A549 (cell line): Measurements from ENCODE around the gene RDH5. TPM values are rescaled to one million over a fixed set of nuclear protein-coding genes. Genes with fewer than 3 reads are reported as not detected.

Source experiments
- ATAC-seq, 2 experiments: fragments of 200-7000 bp in 1 of 2; fragments of >200 bp in 1 of 2; cut with Nextera tagmentation in 1 of 2; cut with Tn5 transposase in 1 of 2; 3 replicates each; pipeline versions ENCODE4 v1.8.0 to v1.9.1; 2018 to 2020; ENCODE audit warnings: mild to moderate bottlenecking in 1 of 2, moderate library complexity in 1 of 2
- CTCF ChIA-PET: fragments of 300-600 bp; sonication (Branson Sonifier 250); formaldehyde crosslinking; extraction: SDS; loops from one replicate; lab custom pipeline; 2021; ENCODE audit warnings: antibody characterized with exemption, inconsistent platforms; lab: Yijun Ruan, JAX
- POLR2A ChIA-PET: fragments of 350-600 bp; formaldehyde crosslinking; extraction: SDS; loops from one replicate; lab custom pipeline; 2021; ENCODE audit warnings: antibody characterized with exemption, inconsistent platforms; lab: Yijun Ruan, JAX
- DNase-seq, 2 experiments: peaks; one replicate each; pipeline versions ENCODE4 v3.0.0 to v3.0.0-alpha.2; 2011 to 2016; ENCODE audit warnings: low read depth in 1 of 2, low spot score in 1 of 2
- FAIRE-seq: peaks from 2 replicates; lab custom pipeline; 2011; peaks lifted over from hg19 to GRCh38; lab: Jason Lieb, UNC
- H3K27ac ChIP-seq, 2 experiments: fragments of >200 bp; sonication (Bioruptor Twin); formaldehyde crosslinking; 3 replicates each; pipeline ENCODE4 v1.5.1; 2016 to 2017
- H3K4me1 ChIP-seq: fragments of >200 bp; sonication (Bioruptor Twin); formaldehyde crosslinking; 3 replicates; pipeline ENCODE4 v1.6.1; 2016
- H3K4me2 ChIP-seq: fragments of >200 bp; sonication (Bioruptor Twin); formaldehyde crosslinking; 3 replicates; pipeline ENCODE4 v1.6.1; 2016
- H3K4me3 ChIP-seq: fragments of >200 bp; sonication (Bioruptor Twin); formaldehyde crosslinking; 3 replicates; pipeline ENCODE4 v1.5.1; 2016
- H3K9me3 ChIP-seq: fragments of >200 bp; sonication (Bioruptor Twin); formaldehyde crosslinking; 3 replicates; pipeline ENCODE4 v1.6.1; 2016
- ATOH8 ChIP-seq: fragments of 250-450 bp; sonication (Bioruptor Pico); IDR thresholded peaks from 2 replicates; pipeline ENCODE4 v1.5.0; 2020; ENCODE audit warnings: low read depth, mild to moderate bottlenecking, moderate library complexity
- CBX8 ChIP-seq: fragments of 200-600 bp; sonication (generic); IDR thresholded peaks from 2 replicates; pipeline ENCODE4 v1.6.1; 2016
- E2F6 ChIP-seq: IDR thresholded peaks from 2 replicates; pipeline ENCODE4 v1.6.1; 2012; ENCODE audit warnings: low read depth, borderline replicate concordance
- EP300 ChIP-seq, 2 experiments: fragments of >200 bp; sonication (Bioruptor Twin); formaldehyde crosslinking; IDR thresholded peaks; 2 replicates in 1 of 2; 3 replicates in 1 of 2; pipeline ENCODE4 v1.6.1; 2016 to 2017
- FOXS1 ChIP-seq: fragments of 250-450 bp; sonication (Bioruptor Pico); IDR thresholded peaks from 2 replicates; pipeline ENCODE4 v1.5.0; 2020; ENCODE audit warnings: mild to moderate bottlenecking, moderate library complexity
- HDAC2 ChIP-seq: fragments of 200-600 bp; sonication (generic); IDR thresholded peaks from 2 replicates; pipeline ENCODE4 v1.6.1; 2016
- HES2 ChIP-seq: fragments of >200 bp; sonication (Bioruptor Twin); formaldehyde crosslinking; IDR thresholded peaks from 2 replicates; pipeline ENCODE4 v1.6.1; 2016
- HOXB5 ChIP-seq: fragments of 250-450 bp; sonication (Bioruptor Pico); IDR thresholded peaks from 2 replicates; pipeline ENCODE4 v1.5.0; 2020; ENCODE audit warnings: mild to moderate bottlenecking, moderate library complexity
- KDM5A ChIP-seq: fragments of 200-600 bp; sonication (generic); IDR thresholded peaks from 2 replicates; pipeline ENCODE4 v1.6.1; 2016; ENCODE audit warnings: antibody characterized with exemption, mild to moderate bottlenecking
- MAFK ChIP-seq: fragments of 450-650 bp; IDR thresholded peaks from 2 replicates; pipeline ENCODE4 v1.6.1; 2014; ENCODE audit not compliant: partially characterized antibody
- NFE2L2 ChIP-seq: fragments of 150-350 bp; conservative IDR thresholded peaks from 2 replicates; pipeline ENCODE4 v1.6.1; 2014; ENCODE audit warnings: low read length
- POLR2AphosphoS2 ChIP-seq: conservative IDR thresholded peaks from 2 replicates; pipeline ENCODE4 v1.6.1; 2012; ENCODE audit warnings: low read length, improper control_type of control experiment, inconsistent platforms
- RAD21 ChIP-seq, 2 experiments: fragments of >200 bp in 1 of 2; sonication (Bioruptor Twin) in 1 of 2; formaldehyde crosslinking in 1 of 2; IDR thresholded peaks in 1 of 2; conservative IDR thresholded peaks in 1 of 2; 2 replicates in 1 of 2; 3 replicates in 1 of 2; pipeline ENCODE4 v1.6.1; 2012 to 2018; ENCODE audit warnings: inconsistent platforms in 1 of 2
- RFX5 ChIP-seq: fragments of 450-650 bp; IDR thresholded peaks from 2 replicates; pipeline ENCODE4 v1.7.1; 2014; ENCODE audit warnings: antibody characterized with exemption, mild to moderate bottlenecking, moderate library complexity
- SMC3 ChIP-seq: fragments of >200 bp; sonication (Bioruptor Twin); formaldehyde crosslinking; IDR thresholded peaks from 3 replicates; pipeline ENCODE4 v1.6.1; 2018; ENCODE audit warnings: inconsistent platforms
- SREBF2 ChIP-seq: fragments of 450-650 bp; IDR thresholded peaks from 2 replicates; pipeline ENCODE4 v1.6.1; 2014; ENCODE audit warnings: mild to moderate bottlenecking, moderate library complexity
- ZC3H11A ChIP-seq: fragments of 450-650 bp; IDR thresholded peaks from 2 replicates; pipeline ENCODE4 v1.6.1; 2014; ENCODE audit warnings: antibody characterized with exemption, mild to moderate bottlenecking
- ZFP36 ChIP-seq: fragments of 450-650 bp; IDR thresholded peaks from 2 replicates; pipeline ENCODE4 v1.6.1; 2014; ENCODE audit warnings: borderline replicate concordance; ENCODE audit not compliant: partially characterized antibody
- WGBS: methylation state at CpG from one replicate; pipeline ENCODE4 v1.1.6; 2017; ENCODE audit errors: missing lambda C conversion rate; 5-methylcytosine and 5-hydroxymethylcytosine counted together
- polyA plus RNA-seq, 4 experiments: library from polyadenylated mRNA; depleted of rRNA in 3 of 4; stranded (reverse); fragments of >200 nt; fragmentation: RNase III in 1 of 4; extraction: RNeasy Plus Mini Kit Qiagen cat#74134 plus additional on column Dnase treatment in 1 of 4; gene quantifications; 2 replicates in 3 of 4; 3 replicates in 1 of 4; pipeline ENCODE4 v1.2.3, GENCODE V29; 2011 to 2017
- TF ChIP-seq, protein P1 (sequence below): fragments of 200-600 bp; sonication (generic); IDR thresholded peaks from 2 replicates; pipeline ENCODE4 v1.6.1; 2016; ENCODE audit warnings: antibody characterized with exemption, mild to moderate bottlenecking, moderate library complexity
- TF ChIP-seq, protein P2 (sequence below): fragments of 250-450 bp; sonication (Bioruptor Pico); IDR thresholded peaks from 2 replicates; pipeline ENCODE4 v1.5.0; 2021; ENCODE audit warnings: mild to moderate bottlenecking, moderate library complexity, borderline replicate concordance
- TF ChIP-seq, protein P3 (sequence below): fragments of >200 bp; sonication (Bioruptor Twin); formaldehyde crosslinking; IDR thresholded peaks from 3 replicates; pipeline ENCODE4 v1.5.1; 2016
- TF ChIP-seq, protein P4 (sequence below): fragments of 450-650 bp; IDR thresholded peaks from 2 replicates; pipeline ENCODE4 v1.6.1; 2014; ENCODE audit warnings: antibody characterized with exemption

RDH5 gene
- polyA plus RNA-seq, 2 of the 4 experiments (the other 2 are of a cell fraction), result 4.1 to 9.1 TPM

DNA sequence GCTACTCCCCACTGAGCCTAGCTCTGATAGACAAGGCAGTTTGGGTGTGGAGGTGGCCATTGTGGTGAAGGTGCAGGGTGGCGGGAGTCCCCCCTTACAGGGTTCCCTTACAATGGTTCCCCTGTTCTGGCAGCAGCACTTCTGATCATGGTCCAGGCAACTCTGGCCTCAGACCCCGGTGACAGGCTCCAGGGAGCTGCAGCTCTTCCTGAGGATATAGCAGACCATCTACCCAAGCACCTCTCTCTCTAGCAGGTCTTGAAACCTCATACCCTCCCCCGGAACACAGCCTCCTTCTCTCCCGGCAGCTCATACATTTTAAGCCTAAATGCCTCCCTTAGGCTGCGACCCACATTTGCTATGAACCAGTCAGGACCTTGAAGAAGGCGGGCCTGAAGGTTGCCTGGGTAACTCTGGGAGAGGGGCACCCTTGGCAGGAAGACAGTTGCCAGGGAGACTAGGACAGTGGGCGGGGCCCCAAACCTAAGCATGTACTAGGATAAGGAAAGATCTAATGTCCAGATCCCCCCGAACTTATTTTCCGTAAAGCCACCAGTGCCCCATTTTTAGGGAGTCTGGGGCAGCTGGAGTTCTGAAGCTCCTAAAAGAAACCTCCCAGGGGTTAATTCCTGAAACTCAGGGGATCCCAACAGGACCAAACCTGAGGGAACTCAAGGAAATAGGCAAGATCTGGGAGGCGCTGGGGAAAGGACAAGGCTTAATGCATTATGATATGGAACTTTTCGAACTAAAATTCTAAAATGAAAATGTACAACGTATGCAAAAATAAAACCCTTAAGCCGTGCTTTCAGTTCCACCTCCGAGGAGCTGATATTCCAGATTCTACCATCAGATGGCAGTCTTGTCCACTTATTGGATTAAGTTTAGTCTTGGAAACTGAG, 18.2 kb downstream of the RDH5 start:
- peak; percentile 90 for FAIRE-seq
- peak; percentile 52 to 81 for ATAC-seq
- Histone ChIP-seq H3K27ac (peak overlapping the region; percentile 40 to 72; a peak in 5 of 6 replicates), H3K9me3 (no peaks in the 10 kb centered on the region), H3K4me2 (peak overlapping the region; percentile 88), H3K4me3 (peak overlapping the region; percentile 45), H3K4me1 (peaks cover 11% of the 10 kb centered on the region; the same call in 2 of the 3 replicates)
- ChIA-PET CTCF (interaction anchor here (0.6 to 11.7 kb wide), 68 partner anchors 10 to 752 kb away, joined by 3 to 139 read pairs (median 6); partner anchors contain the start of genes BLOC1S1, CD63, DGKA and DNAJC14), POLR2A (interaction anchor here (1.7 to 2.2 kb wide), 3 partner anchors 9 to 79 kb away, joined by 7 to 18 read pairs (median 10); partner anchors contain the start of genes CD63, ORMDL2 and SARNP)
- peak; percentile 56 to 79 for DNase-seq
- TF ChIP-seq KDM5A (peak; percentile 67; the same call in 1 of the 2 replicates), HOXB5 (no peak), POLR2AphosphoS2 (no peak), FOXS1 (no peak), RAD21 (conservative IDR thresholded peaks at IDR 0.05 in 1 of 2, IDR thresholded peaks at IDR 0.05 in 1 of 2) (peak; percentile 91 to 96), ZFP36 (no peak), ATOH8 (CRISPR knock-in tag) (no peak), MAFK (peak; percentile 98), RFX5 (peak; percentile 70; the same call in 1 of the 2 replicates), HDAC2 (no peak), E2F6 (no peak), HES2 (no peak), EP300 (IDR thresholded peaks at IDR 0.05) (no peak), NFE2L2 (no peak), CBX8 (no peak), SMC3 (peak; percentile 62), SREBF2 (no peak), ZC3H11A (0 out of 2 replicates have a peak, but pooled peaks have one; percentile 1)
- TF ChIP-seq, protein P1, sequence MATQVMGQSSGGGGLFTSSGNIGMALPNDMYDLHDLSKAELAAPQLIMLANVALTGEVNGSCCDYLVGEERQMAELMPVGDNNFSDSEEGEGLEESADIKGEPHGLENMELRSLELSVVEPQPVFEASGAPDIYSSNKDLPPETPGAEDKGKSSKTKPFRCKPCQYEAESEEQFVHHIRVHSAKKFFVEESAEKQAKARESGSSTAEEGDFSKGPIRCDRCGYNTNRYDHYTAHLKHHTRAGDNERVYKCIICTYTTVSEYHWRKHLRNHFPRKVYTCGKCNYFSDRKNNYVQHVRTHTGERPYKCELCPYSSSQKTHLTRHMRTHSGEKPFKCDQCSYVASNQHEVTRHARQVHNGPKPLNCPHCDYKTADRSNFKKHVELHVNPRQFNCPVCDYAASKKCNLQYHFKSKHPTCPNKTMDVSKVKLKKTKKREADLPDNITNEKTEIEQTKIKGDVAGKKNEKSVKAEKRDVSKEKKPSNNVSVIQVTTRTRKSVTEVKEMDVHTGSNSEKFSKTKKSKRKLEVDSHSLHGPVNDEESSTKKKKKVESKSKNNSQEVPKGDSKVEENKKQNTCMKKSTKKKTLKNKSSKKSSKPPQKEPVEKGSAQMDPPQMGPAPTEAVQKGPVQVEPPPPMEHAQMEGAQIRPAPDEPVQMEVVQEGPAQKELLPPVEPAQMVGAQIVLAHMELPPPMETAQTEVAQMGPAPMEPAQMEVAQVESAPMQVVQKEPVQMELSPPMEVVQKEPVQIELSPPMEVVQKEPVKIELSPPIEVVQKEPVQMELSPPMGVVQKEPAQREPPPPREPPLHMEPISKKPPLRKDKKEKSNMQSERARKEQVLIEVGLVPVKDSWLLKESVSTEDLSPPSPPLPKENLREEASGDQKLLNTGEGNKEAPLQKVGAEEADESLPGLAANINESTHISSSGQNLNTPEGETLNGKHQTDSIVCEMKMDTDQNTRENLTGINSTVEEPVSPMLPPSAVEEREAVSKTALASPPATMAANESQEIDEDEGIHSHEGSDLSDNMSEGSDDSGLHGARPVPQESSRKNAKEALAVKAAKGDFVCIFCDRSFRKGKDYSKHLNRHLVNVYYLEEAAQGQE, result no peak
- TF ChIP-seq, protein P2, sequence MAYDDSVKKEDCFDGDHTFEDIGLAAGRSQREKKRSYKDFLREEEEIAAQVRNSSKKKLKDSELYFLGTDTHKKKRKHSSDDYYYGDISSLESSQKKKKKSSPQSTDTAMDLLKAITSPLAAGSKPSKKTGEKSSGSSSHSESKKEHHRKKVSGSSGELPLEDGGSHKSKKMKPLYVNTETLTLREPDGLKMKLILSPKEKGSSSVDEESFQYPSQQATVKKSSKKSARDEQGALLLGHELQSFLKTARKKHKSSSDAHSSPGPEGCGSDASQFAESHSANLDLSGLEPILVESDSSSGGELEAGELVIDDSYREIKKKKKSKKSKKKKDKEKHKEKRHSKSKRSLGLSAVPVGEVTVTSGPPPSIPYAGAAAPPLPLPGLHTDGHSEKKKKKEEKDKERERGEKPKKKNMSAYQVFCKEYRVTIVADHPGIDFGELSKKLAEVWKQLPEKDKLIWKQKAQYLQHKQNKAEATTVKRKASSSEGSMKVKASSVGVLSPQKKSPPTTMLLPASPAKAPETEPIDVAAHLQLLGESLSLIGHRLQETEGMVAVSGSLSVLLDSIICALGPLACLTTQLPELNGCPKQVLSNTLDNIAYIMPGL (CRISPR knock-in tag), result no peak
- TF ChIP-seq, protein P3, sequence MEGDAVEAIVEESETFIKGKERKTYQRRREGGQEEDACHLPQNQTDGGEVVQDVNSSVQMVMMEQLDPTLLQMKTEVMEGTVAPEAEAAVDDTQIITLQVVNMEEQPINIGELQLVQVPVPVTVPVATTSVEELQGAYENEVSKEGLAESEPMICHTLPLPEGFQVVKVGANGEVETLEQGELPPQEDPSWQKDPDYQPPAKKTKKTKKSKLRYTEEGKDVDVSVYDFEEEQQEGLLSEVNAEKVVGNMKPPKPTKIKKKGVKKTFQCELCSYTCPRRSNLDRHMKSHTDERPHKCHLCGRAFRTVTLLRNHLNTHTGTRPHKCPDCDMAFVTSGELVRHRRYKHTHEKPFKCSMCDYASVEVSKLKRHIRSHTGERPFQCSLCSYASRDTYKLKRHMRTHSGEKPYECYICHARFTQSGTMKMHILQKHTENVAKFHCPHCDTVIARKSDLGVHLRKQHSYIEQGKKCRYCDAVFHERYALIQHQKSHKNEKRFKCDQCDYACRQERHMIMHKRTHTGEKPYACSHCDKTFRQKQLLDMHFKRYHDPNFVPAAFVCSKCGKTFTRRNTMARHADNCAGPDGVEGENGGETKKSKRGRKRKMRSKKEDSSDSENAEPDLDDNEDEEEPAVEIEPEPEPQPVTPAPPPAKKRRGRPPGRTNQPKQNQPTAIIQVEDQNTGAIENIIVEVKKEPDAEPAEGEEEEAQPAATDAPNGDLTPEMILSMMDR, result peak; percentile 95
- TF ChIP-seq, protein P4, sequence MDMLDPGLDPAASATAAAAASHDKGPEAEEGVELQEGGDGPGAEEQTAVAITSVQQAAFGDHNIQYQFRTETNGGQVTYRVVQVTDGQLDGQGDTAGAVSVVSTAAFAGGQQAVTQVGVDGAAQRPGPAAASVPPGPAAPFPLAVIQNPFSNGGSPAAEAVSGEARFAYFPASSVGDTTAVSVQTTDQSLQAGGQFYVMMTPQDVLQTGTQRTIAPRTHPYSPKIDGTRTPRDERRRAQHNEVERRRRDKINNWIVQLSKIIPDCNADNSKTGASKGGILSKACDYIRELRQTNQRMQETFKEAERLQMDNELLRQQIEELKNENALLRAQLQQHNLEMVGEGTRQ, result no peak
- 12% methylated on average over 14 of the region's 14 CpGs for WGBS
